GM13976 (cell line): Measurements from ENCODE around the gene SIGLEC8.

Experiments used
- DNase-seq: peaks from one replicate; pipeline ENCODE4 v3.0.0; 2012; ENCODE audit warnings: low spot score
- in situ Hi-C: fragments of 300-500 bp; cut with MboI; formaldehyde crosslinking; loops from one replicate; pipeline ENCODE4 v1.12.0; 2022; ENCODE audit warnings: low sequenced_read_pairs, mixed read lengths, inconsistent platforms; ENCODE audit not compliant: unreplicated experiment
- TF ChIP-seq, protein P1 (sequence below): IDR thresholded peaks from 2 replicates; pipeline ENCODE4 v1.5.1; 2012; ENCODE audit warnings: borderline replicate concordance, mild to moderate bottlenecking; ENCODE audit not compliant: insufficient read depth; ENCODE audit errors: extremely low read depth, missing control alignments, control extremely low read depth

SIGLEC8 gene

GRCh38 chr19:51488491-51488890 is 30.2 kb upstream of the SIGLEC8 start:
- DNase-seq: no peak
- in situ Hi-C loops: no loop called here
- TF ChIP-seq, protein P1, sequence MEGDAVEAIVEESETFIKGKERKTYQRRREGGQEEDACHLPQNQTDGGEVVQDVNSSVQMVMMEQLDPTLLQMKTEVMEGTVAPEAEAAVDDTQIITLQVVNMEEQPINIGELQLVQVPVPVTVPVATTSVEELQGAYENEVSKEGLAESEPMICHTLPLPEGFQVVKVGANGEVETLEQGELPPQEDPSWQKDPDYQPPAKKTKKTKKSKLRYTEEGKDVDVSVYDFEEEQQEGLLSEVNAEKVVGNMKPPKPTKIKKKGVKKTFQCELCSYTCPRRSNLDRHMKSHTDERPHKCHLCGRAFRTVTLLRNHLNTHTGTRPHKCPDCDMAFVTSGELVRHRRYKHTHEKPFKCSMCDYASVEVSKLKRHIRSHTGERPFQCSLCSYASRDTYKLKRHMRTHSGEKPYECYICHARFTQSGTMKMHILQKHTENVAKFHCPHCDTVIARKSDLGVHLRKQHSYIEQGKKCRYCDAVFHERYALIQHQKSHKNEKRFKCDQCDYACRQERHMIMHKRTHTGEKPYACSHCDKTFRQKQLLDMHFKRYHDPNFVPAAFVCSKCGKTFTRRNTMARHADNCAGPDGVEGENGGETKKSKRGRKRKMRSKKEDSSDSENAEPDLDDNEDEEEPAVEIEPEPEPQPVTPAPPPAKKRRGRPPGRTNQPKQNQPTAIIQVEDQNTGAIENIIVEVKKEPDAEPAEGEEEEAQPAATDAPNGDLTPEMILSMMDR: no peak

DNA sequence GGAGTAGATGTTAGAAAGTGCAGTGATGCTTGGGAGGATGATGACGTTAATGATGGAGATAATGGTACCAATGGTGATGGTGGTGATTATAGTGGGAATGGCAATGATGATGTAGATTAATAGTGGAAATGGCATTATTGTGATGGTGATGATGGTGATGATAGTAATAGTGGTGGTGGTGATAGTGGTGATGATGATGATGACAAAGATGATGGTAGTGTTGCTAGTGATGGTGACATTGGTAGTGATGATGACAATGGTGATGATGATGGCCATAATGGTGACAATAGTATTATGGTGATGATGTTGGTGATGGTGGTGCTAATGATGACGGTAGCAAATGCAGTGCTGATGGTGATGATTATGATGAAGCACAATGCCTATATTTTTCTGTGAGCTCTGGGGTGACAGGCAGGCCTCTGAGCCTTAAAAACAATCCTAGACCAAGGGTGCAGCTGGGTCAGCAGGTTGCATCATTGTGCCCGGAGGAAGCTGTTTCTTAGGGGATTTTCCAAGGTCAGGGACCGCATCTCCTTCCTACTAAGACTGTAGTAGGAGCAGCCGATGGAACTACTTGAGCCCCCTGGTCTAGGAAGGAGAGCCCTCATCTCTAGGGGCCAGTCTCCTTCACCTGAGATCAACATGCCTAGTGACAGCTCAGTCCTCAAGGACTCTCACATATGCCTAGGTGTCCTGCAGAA is 27.9 kb upstream of the SIGLEC8 start:
- no peak for DNase-seq
- TF ChIP-seq, protein P1: no peak
- in situ Hi-C loops: no loop called here

- DNase-seq: no peak
- in situ Hi-C loops: no loop called here
- TF ChIP-seq, protein P1: no peak
These were observed 22.3 kb upstream of the SIGLEC8 start for GRCh38 chr19:51480590-51480989.

GRCh38 chr19:51479531-51480331 is 21.5 kb upstream of the SIGLEC8 start:
- in situ Hi-C loops: no loop called here
- no peak for DNase-seq
- TF ChIP-seq, protein P1: no peak

DNA sequence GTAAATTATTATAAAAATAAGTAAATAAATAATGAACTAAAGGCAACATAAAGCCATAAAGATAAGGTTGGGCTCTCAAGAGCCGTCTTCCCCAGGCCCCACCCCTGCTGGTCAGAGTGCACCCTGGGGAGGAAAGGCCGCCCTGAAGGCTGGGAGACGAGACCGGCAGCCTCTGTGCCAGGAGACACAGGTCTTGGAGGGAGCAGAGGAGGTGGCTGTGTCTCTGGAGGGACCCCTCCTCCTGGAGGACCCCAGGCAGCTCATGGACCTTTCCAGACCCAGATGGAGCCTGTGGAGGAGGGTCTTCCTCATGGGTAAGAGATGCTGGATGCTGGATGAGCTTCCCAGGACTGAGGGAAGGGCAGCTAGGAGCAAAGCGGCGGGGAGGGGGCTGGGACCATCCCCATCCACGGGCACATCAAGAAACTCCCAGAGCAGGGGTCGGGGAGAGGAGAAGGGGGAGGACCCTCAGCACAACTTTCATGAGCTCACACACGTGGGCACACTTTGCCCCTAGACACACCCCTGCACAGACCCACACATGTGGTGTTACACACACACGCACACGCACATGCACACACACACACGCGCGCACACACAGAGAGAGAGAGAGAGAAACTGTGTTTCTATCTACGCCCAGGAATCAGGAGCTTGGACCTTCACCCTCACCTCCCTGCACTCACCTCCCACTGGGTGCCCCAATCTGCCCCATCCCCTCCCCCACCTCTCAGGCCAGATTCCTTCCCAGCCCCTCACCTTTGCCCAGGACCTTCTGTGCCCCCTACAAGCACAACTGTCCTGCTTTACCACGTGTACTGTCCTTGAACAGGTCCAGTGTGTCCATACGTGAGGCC is 20.4 kb upstream of the SIGLEC8 start, which contains the start of gene CEACAM18:
Gene CEACAM18 (plus strand): TSS at position 159 of the 854 bp plus-strand sequence.
- TF ChIP-seq, protein P1: no peak
- no peak for DNase-seq
- in situ Hi-C loops: no loop called here

GRCh38 chr19:51477344-51477743 is 19.1 kb upstream of the SIGLEC8 start:
- TF ChIP-seq, protein P1: no peak
- in situ Hi-C loops: no loop called here
- DNase-seq: no peak
